Measurements from ENCODE around the gene ANTXR2. TPM values are rescaled to one million over a fixed set of nuclear protein-coding genes. Genes with fewer than 3 reads are reported as not detected.

Gene ANTXR2
- total and polyA plus RNA-seq, 2 donors (not counting 1 experiment from before 2014, with no cell fraction given) = 85.3 to 135 TPM

DNA sequence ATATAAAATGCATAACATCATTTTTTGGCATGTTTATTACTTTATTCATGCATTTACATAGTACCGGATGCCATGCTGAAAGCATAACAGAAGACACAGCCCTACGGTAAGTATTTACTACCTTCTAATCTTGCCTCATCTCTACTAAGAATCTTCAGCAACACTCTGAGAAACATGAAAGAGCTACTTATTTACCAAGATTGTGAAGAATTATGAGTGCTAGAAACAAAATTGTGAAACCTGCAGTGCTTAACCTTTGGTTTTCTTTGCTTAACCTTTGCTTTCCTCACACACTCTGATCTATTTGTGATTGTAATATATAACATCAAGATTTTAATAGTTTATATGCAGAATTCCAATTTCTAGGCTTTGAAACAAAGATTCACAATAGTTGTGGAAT lies 7.4 kb downstream of the ANTXR2 start:
- Histone ChIP-seq H3K4me2 (ENCODE audit: extremely low read depth, insufficient read depth, low read length) (no peak overlapping the region), H3K4me1 (ENCODE audit: control insufficient read depth, extremely low read depth, insufficient read depth, low read length) (peaks cover 4% of the 10 kb centered on the region), H2AFZ (ENCODE audit: low read length) (no peak overlapping the region), H3K9me3 (ENCODE audit: control insufficient read depth, insufficient read depth, low read depth, low read length) (no peaks in the 10 kb centered on the region), H3K27ac (ENCODE audit: insufficient read depth, low read length) (no peak overlapping the region), H3K9ac (ENCODE audit: insufficient read depth, low read length) (no peak overlapping the region), H3K36me3 (ENCODE audit: control insufficient read depth, insufficient read depth, low read length) (peaks cover 7% of the 10 kb centered on the region), H3K27me3 (ENCODE audit: control insufficient read depth, insufficient read depth, low read length) (no peaks in the 10 kb centered on the region), H3K4me3 (replicated peaks in 1 of 4; ENCODE audit: control extremely low read depth in 1 of 4, insufficient read depth in 1 of 4, low read depth in 3 of 4, low read length in 4 of 4) (no peak overlapping the region), H4K20me1 (ENCODE audit: control insufficient read depth, extremely low read depth, insufficient read depth, low read length) (no peaks in the 10 kb centered on the region), H3K79me2 (ENCODE audit: control insufficient read depth, insufficient read depth, low read length) (peaks cover 58% of the 10 kb centered on the region)
- no peak for TF ChIP-seq EZH2 (IDR thresholded peaks at IDR 0.05; ENCODE audit: low read length, missing control alignments)
- TF ChIP-seq, protein P1, sequence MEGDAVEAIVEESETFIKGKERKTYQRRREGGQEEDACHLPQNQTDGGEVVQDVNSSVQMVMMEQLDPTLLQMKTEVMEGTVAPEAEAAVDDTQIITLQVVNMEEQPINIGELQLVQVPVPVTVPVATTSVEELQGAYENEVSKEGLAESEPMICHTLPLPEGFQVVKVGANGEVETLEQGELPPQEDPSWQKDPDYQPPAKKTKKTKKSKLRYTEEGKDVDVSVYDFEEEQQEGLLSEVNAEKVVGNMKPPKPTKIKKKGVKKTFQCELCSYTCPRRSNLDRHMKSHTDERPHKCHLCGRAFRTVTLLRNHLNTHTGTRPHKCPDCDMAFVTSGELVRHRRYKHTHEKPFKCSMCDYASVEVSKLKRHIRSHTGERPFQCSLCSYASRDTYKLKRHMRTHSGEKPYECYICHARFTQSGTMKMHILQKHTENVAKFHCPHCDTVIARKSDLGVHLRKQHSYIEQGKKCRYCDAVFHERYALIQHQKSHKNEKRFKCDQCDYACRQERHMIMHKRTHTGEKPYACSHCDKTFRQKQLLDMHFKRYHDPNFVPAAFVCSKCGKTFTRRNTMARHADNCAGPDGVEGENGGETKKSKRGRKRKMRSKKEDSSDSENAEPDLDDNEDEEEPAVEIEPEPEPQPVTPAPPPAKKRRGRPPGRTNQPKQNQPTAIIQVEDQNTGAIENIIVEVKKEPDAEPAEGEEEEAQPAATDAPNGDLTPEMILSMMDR (conservative IDR thresholded peaks at IDR 0.05 in 1 of 2, IDR thresholded peaks at IDR 0.05 in 1 of 2; ENCODE audit: low read depth in 1 of 2, low read length in 2 of 2) = no peak
- no peak for DNase-seq (ENCODE audit: low read depth in 2 of 2)

DNA sequence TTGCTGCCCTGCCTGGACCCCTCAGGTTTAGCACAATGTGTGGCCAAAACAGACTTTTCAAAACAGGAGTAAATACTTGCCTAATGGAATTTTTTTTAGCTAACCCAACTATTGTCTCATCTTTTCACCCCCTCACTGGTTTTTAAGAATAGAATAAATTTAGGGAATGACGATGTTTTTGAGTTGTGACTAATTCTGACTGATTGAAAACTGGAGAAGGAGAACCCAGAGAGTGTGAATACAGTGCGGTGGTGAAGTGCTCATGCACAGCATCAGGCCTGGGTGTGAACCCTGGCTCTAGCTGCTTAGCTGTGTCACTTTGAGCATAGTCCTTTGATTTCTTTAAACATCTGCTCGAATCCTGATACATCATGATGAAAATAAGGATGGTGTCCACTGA lies 10.5 kb downstream of the ANTXR2 start:
- H3K79me2 ChIP-seq (ENCODE audit: control insufficient read depth, insufficient read depth, low read length) = peaks cover 44% of the 10 kb centered on the region
- no peak overlapping the region for H3K4me3 ChIP-seq (replicated peaks in 1 of 4; ENCODE audit: control extremely low read depth in 1 of 4, insufficient read depth in 1 of 4, low read depth in 3 of 4, low read length in 4 of 4)
- H3K36me3 ChIP-seq (ENCODE audit: control insufficient read depth, insufficient read depth, low read length) = peaks cover 7% of the 10 kb centered on the region
- peaks cover 2% of the 10 kb centered on the region for H3K4me1 ChIP-seq (ENCODE audit: control insufficient read depth, extremely low read depth, insufficient read depth, low read length)
- no peak overlapping the region for H2AFZ ChIP-seq (ENCODE audit: low read length)
- no peak overlapping the region for H3K9ac ChIP-seq (ENCODE audit: insufficient read depth, low read length)
- TF ChIP-seq, protein P1 (conservative IDR thresholded peaks at IDR 0.05 in 1 of 2, IDR thresholded peaks at IDR 0.05 in 1 of 2; ENCODE audit: low read depth in 1 of 2, low read length in 2 of 2) = no peak
- no peak for TF ChIP-seq EZH2 (IDR thresholded peaks at IDR 0.05; ENCODE audit: low read length, missing control alignments)
- no peaks in the 10 kb centered on the region for H3K9me3 ChIP-seq (ENCODE audit: control insufficient read depth, insufficient read depth, low read depth, low read length)
- peak in 1 of 2 donors; percentile 46 for DNase-seq (ENCODE audit: low read depth in 2 of 2)
- no peak overlapping the region for H3K4me2 ChIP-seq (ENCODE audit: extremely low read depth, insufficient read depth, low read length)
- H3K27ac ChIP-seq (ENCODE audit: insufficient read depth, low read length) = no peak overlapping the region
- no peaks in the 10 kb centered on the region for H4K20me1 ChIP-seq (ENCODE audit: control insufficient read depth, extremely low read depth, insufficient read depth, low read length)
- no peaks in the 10 kb centered on the region for H3K27me3 ChIP-seq (ENCODE audit: control insufficient read depth, insufficient read depth, low read length)

DNA sequence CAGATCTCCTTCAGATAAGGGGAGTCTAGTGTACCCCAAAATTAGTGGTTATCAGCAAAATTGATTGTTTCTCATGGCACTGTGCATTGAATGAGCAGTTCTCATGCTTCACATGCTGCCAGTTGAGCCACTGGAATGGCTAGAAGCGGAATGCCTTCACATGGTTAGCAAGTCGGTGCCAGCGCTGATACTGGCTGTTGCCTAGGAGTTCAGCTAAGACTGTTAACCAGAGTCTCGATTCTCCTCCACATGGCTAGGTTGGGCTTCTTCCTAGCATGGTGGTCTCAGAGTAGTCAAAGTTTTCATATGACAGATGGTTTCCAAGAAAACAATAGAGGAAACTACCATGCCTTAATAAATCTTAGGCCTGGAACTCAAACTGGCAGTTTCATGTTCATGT lies 12.2 kb downstream of the ANTXR2 start:
- Histone ChIP-seq H2AFZ (ENCODE audit: low read length) (no peak overlapping the region), H4K20me1 (ENCODE audit: control insufficient read depth, extremely low read depth, insufficient read depth, low read length) (no peaks in the 10 kb centered on the region), H3K9ac (ENCODE audit: insufficient read depth, low read length) (no peak overlapping the region), H3K27ac (ENCODE audit: insufficient read depth, low read length) (no peak overlapping the region), H3K4me2 (ENCODE audit: extremely low read depth, insufficient read depth, low read length) (no peak overlapping the region), H3K4me1 (ENCODE audit: control insufficient read depth, extremely low read depth, insufficient read depth, low read length) (peaks cover 2% of the 10 kb centered on the region), H3K4me3 (replicated peaks in 1 of 4; ENCODE audit: control extremely low read depth in 1 of 4, insufficient read depth in 1 of 4, low read depth in 3 of 4, low read length in 4 of 4) (no peak overlapping the region), H3K9me3 (ENCODE audit: control insufficient read depth, insufficient read depth, low read depth, low read length) (no peaks in the 10 kb centered on the region), H3K79me2 (ENCODE audit: control insufficient read depth, insufficient read depth, low read length) (peaks cover 37% of the 10 kb centered on the region), H3K36me3 (ENCODE audit: control insufficient read depth, insufficient read depth, low read length) (peaks cover 6% of the 10 kb centered on the region), H3K27me3 (ENCODE audit: control insufficient read depth, insufficient read depth, low read length) (no peaks in the 10 kb centered on the region)
- no peak for DNase-seq (ENCODE audit: low read depth in 2 of 2)
- TF ChIP-seq, protein P1 (conservative IDR thresholded peaks at IDR 0.05 in 1 of 2, IDR thresholded peaks at IDR 0.05 in 1 of 2; ENCODE audit: low read depth in 1 of 2, low read length in 2 of 2) = no peak
- TF ChIP-seq EZH2 (IDR thresholded peaks at IDR 0.05; ENCODE audit: low read length, missing control alignments) = no peak

All from fibroblast of lung (primary cell).